GM12872 (cell line): ENCODE measurements around the gene CD300LB.

ENCODE experiments used
- TF ChIP-seq, protein P1 (sequence below): IDR thresholded peaks from 3 replicates; pipeline ENCODE4 v1.5.1; 2011; ENCODE audit warnings: low read depth, mild to moderate bottlenecking, low read length, moderate library complexity; ENCODE audit not compliant: insufficient read depth

CD300LB gene

GRCh38 chr17:74481621-74482020 is 49.7 kb downstream of the CD300LB start:
- TF ChIP-seq, protein P1, sequence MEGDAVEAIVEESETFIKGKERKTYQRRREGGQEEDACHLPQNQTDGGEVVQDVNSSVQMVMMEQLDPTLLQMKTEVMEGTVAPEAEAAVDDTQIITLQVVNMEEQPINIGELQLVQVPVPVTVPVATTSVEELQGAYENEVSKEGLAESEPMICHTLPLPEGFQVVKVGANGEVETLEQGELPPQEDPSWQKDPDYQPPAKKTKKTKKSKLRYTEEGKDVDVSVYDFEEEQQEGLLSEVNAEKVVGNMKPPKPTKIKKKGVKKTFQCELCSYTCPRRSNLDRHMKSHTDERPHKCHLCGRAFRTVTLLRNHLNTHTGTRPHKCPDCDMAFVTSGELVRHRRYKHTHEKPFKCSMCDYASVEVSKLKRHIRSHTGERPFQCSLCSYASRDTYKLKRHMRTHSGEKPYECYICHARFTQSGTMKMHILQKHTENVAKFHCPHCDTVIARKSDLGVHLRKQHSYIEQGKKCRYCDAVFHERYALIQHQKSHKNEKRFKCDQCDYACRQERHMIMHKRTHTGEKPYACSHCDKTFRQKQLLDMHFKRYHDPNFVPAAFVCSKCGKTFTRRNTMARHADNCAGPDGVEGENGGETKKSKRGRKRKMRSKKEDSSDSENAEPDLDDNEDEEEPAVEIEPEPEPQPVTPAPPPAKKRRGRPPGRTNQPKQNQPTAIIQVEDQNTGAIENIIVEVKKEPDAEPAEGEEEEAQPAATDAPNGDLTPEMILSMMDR, result no peak

DNA sequence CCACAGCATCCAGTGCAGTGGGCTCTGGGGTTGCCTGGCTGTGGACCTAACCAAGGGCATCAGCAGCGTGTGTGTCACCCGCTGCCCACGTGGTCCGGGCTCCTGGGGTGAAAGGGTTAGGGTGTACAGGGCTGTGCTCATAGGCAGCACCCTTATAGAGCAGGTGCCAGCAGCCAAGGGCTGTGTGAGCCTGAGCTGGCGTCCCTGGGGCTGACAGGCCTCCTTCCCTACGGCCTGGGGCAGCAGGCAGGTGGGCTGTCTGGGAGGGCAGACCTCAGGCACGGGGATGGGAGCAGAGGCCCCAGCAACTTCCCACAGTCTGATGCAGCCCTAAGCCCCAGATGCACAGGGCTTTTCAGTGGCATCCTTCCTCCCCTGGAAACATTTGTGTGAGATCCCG is 51.0 kb downstream of the CD300LB start:
- TF ChIP-seq, protein P1, result no peak

GRCh38 chr17:74478420-74479100 is 52.7 kb downstream of the CD300LB start:
- TF ChIP-seq, protein P1, result no peak

DNA sequence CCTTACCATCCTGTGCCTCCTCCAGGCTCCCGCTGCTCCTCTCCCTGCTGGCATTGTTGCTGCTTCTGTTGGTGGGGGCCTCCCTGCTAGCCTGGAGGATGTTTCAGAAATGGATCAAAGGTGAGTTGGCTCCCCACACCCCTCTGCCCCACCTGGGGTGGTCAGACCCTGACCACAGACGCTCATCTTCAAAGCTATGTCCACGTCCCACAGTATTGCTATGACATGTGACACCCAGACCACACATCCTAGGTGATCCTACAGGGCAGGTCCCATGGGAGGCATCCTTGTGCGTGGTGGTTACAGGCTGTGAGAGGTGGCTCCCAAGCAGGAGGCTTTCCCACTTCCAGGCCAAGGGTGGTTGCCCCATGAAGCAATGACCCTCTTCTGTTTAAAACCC is 53.9 kb downstream of the CD300LB start:
- TF ChIP-seq, protein P1, result no peak

- TF ChIP-seq, protein P1, result no peak
Measured at GRCh38 chr17:74475189-74475588, 56.1 kb downstream of the CD300LB start.

GRCh38 chr17:74474043-74474792 is 57.1 kb downstream of the CD300LB start:
- TF ChIP-seq, protein P1, result no peak

GRCh38 chr17:74473294-74473693 is 58.0 kb downstream of the CD300LB start:
- TF ChIP-seq, protein P1, result no peak
